ENCODE data around the gene ELFN2. TPM values are rescaled to one million over a fixed set of nuclear protein-coding genes. Genes with fewer than 3 reads are reported as not detected.
A peak's percentile ranks its signal among the peaks of the same experiment; 100 is the strongest.

The ELFN2 gene
- polyA plus RNA-seq, 3 donors from 2014 or later: 0.04 TPM; not detected in 2

DNA sequence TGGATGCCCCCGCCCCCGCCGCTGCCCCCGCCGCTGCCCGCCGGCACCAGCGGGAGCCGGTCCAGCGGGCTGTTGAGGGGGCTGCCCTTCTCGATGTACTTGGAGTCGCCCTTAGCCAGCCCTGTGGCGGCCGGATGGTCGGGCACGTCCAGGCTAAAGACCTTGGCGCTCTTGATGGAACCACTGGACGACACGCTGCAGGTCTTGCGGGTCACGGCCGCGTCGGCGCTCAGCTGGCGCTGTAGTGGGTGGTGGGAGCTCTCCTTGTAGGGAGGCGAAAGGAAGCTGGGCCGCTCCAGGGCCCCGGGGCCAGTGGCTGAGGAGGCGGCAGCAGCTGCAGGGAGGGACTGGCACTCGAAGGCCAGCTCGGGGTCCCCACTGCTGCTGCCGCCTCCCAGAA is 53.8 kb downstream of the ELFN2 start:
- Mint-ChIP-seq H3K9me3 (no peaks in the 10 kb centered on the region), H3K4me3 (no peak overlapping the region)

GRCh38 chr22:37371911-37372310 is 55.4 kb downstream of the ELFN2 start:
- DNase-seq: no peak
- Mint-ChIP-seq H3K27ac (no peak overlapping the region), H3K36me3 (no peaks in the 10 kb centered on the region), H3K9me3 (no peaks in the 10 kb centered on the region), H3K4me3 (no peak overlapping the region), H3K27me3 (ENCODE audit: low read depth in 3 of 3) (peaks cover 2 to 4% (median 3%) of the 10 kb centered on the region in 3 donors), H3K4me1 (no peaks in the 10 kb centered on the region)

More for the DNA sequence above, 53.8 kb downstream of the ELFN2 start:
- no peaks in the 10 kb centered on the region for H3K4me1 Mint-ChIP-seq
- H3K27me3 Mint-ChIP-seq (ENCODE audit: low read depth in 3 of 3): peaks cover 2 to 4% (median 3%) of the 10 kb centered on the region in 3 donors
- DNase-seq: no peak
- no peak overlapping the region for H3K27ac Mint-ChIP-seq
- H3K36me3 Mint-ChIP-seq: no peaks in the 10 kb centered on the region

DNA sequence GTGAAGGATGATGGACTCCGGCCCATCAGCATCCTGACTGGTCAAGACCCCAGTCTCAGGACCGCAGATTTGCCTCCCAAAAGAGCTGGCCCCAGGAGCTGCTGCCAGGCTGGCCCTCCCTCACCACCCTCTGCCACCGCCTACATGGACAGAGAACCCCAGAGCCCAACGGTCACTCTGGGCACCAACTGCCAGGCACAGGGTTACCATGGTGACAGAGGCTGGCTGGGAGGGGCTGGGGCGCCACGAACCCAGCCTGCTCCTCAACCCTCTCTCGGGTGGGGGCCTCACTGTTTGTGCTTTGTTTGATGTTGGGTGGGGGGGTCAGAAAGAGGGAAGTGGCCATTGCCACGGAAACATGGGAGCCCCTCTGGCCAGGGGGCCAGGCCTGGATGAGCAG is 55.8 kb downstream of the ELFN2 start:
- DNase-seq: no peak
- Mint-ChIP-seq H3K27me3 (ENCODE audit: low read depth in 3 of 3) (peaks cover 2 to 4% (median 3%) of the 10 kb centered on the region in 3 donors), H3K36me3 (no peaks in the 10 kb centered on the region), H3K27ac (no peak overlapping the region), H3K4me3 (no peak overlapping the region), H3K4me1 (no peaks in the 10 kb centered on the region), H3K9me3 (no peaks in the 10 kb centered on the region)

DNA sequence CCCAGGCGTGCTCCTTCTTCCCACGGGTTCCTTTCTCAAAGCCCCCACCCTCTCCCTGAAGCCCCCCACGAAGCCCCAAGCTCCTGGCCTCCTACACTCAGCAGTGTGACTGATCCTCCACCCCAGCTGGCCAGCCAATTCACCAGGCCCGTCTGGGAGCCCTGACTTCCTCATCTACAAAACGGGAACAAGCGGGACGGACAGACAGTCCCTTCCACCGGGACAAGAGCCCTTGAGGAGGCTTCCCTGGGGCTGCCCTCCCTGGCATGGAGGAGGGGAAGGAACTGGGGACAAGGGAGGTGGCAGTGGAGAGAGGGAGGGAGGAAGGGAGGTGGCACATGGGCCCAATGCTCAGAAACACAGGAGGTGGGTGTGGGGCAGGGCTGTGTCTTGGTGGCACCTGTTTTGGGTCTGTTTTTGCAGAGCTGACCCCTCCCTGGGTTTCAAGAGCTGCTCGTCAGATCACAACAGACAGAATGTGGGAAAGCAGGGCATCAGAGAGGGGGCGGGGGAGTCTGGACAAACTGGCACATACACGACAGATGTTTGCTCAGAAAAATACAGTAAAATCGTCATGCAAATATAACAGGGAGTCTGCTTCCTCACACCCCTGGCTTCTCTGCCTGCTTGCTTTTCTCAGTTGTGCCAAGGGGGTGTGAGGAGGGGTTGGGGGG is 56.8 kb downstream of the ELFN2 start:
- Mint-ChIP-seq H3K27me3 (ENCODE audit: low read depth in 3 of 3) (peaks cover 0 to 1% (median 1%) of the 10 kb centered on the region in 3 donors), H3K4me3 (no peak overlapping the region), H3K27ac (no peak overlapping the region), H3K36me3 (no peaks in the 10 kb centered on the region), H3K9me3 (no peaks in the 10 kb centered on the region), H3K4me1 (no peaks in the 10 kb centered on the region)
- no peak for DNase-seq

- Mint-ChIP-seq H3K36me3 (no peaks in the 10 kb centered on the region), H3K27me3 (ENCODE audit: low read depth in 3 of 3) (peaks cover 0 to 1% (median 1%) of the 10 kb centered on the region in 3 donors), H3K27ac (no peak overlapping the region), H3K4me1 (no peaks in the 10 kb centered on the region), H3K4me3 (no peak overlapping the region), H3K9me3 (no peaks in the 10 kb centered on the region)
- DNase-seq: no peak
These were observed 57.8 kb downstream of the ELFN2 start for GRCh38 chr22:37369483-37369882.

- Mint-ChIP-seq H3K27ac (no peak overlapping the region), H3K36me3 (no peaks in the 10 kb centered on the region), H3K4me3 (no peak overlapping the region), H3K4me1 (no peaks in the 10 kb centered on the region), H3K27me3 (ENCODE audit: low read depth in 3 of 3) (peaks cover 0 to 1% (median 1%) of the 10 kb centered on the region in 3 donors), H3K9me3 (no peaks in the 10 kb centered on the region)
- DNase-seq: no peak
These were observed 59.2 kb downstream of the ELFN2 start for GRCh38 chr22:37368058-37368457.

DNA sequence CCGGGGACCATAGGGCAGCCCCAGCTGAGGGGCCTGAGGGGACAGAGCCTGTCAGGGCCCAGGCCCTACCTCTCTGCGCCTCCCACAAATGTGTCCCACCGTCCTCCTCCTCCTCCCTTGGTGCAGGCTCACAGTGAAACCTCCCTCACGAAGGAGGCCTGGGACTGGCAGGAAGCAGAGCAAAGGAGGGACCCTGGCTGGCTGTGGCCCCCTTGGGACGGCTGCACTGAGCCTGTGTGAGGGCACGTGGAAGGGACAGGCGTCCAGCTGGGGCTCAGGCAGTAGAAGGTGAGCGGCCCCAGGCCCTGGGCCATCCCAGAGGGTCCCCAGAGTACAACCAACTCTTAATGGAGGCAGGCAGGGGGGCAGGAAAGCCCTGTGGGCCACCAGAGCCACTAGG is 60.7 kb downstream of the ELFN2 start:
- Mint-ChIP-seq H3K27ac (no peak overlapping the region), H3K9me3 (no peaks in the 10 kb centered on the region), H3K27me3 (ENCODE audit: low read depth in 3 of 3) (no peaks in the 10 kb centered on the region), H3K4me3 (no peak overlapping the region), H3K36me3 (no peaks in the 10 kb centered on the region), H3K4me1 (no peaks in the 10 kb centered on the region)
- DNase-seq: no peak

GRCh38 chr22:37365950-37366349 is 61.3 kb downstream of the ELFN2 start:
- H3K27me3 Mint-ChIP-seq (ENCODE audit: low read depth in 3 of 3): no peaks in the 10 kb centered on the region
- no peak overlapping the region for H3K27ac Mint-ChIP-seq
- no peaks in the 10 kb centered on the region for H3K4me1 Mint-ChIP-seq
- no peak for DNase-seq
- H3K4me3 Mint-ChIP-seq: no peak overlapping the region
- no peaks in the 10 kb centered on the region for H3K36me3 Mint-ChIP-seq
- no peaks in the 10 kb centered on the region for H3K9me3 Mint-ChIP-seq

DNA sequence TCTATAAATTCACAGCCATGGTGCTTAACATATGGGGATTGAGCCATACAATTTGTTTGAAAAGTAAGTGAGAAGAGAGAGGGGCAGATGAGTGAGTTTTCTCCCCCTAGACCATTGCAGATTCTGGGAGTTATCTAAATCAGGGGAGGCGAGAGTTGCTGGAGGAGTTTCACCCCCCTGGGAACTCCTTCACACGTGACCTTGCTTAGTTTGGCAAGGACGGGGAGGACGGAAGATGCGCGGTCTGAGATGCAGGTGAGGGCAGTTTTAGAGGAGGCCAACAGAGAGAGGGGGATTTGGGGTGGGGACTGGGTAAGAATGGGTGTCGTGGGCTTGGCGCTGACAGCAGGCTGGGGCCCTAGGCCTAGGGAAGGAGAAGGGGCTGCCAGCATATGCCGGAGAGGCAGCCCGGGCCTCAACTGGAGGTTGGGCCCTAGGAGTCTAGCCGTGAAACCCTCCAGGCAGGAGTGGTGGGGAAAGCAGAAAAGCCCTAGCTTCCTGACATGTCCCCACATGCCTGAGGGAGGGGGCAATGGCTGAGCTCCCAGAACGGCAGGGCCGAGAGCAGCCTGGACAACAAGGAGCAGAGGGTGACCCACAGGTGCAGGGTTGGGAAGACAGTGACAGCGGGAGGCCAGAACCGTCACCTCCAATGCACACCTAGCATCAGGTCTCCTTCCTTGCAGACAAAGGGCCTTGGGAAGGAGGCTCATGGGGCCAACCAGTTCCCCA is 63.9 kb downstream of the ELFN2 start:
- H3K9me3 Mint-ChIP-seq: no peaks in the 10 kb centered on the region
- H3K27ac Mint-ChIP-seq: no peak overlapping the region
- H3K27me3 Mint-ChIP-seq (ENCODE audit: low read depth in 3 of 3): peaks cover 0 to 2% (median 0%) of the 10 kb centered on the region in 3 donors
- no peaks in the 10 kb centered on the region for H3K36me3 Mint-ChIP-seq
- H3K4me3 Mint-ChIP-seq: no peak overlapping the region
- no peaks in the 10 kb centered on the region for H3K4me1 Mint-ChIP-seq
- DNase-seq: no peak

DNA sequence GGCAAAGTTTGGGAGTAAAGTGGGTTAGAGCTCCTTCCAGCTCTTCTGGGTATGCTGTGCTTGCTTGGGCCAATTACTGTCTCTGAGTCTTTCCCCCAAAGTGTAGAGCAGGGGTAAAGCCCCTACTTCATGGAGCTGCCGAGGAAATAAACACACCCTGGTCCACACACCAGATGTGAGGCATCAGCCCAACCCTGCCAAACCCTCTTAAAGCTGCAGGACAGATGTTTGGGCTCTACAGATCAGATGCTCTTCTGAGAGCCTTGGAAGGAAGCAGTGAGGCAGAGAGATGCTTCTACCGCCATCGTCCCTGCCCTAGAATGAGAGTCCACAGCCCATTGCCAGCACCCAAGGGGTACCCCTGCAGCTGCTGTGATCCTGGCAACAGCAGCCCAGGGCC is 64.7 kb downstream of the ELFN2 start:
- H3K36me3 Mint-ChIP-seq: no peaks in the 10 kb centered on the region
- H3K27ac Mint-ChIP-seq: no peak overlapping the region
- no peak overlapping the region for H3K4me3 Mint-ChIP-seq
- no peaks in the 10 kb centered on the region for H3K4me1 Mint-ChIP-seq
- no peaks in the 10 kb centered on the region for H3K9me3 Mint-ChIP-seq
- DNase-seq: no peak
- H3K27me3 Mint-ChIP-seq (ENCODE audit: low read depth in 3 of 3): peaks cover 0 to 2% (median 0%) of the 10 kb centered on the region in 3 donors

GRCh38 chr22:37358917-37359316 is 68.4 kb downstream of the ELFN2 start:
- Mint-ChIP-seq H3K9me3 (no peaks in the 10 kb centered on the region), H3K4me3 (no peak overlapping the region), H3K27ac (no peak overlapping the region), H3K4me1 (no peaks in the 10 kb centered on the region), H3K27me3 (ENCODE audit: low read depth in 3 of 3) (peaks cover 0 to 7% (median 0%) of the 10 kb centered on the region in 3 donors), H3K36me3 (no peaks in the 10 kb centered on the region)
- no peak for DNase-seq

GRCh38 chr22:37358386-37358785 is 68.9 kb downstream of the ELFN2 start:
- Mint-ChIP-seq H3K27ac (no peak overlapping the region), H3K4me1 (no peaks in the 10 kb centered on the region), H3K36me3 (no peaks in the 10 kb centered on the region), H3K9me3 (no peaks in the 10 kb centered on the region), H3K27me3 (ENCODE audit: low read depth in 3 of 3) (peaks cover 0 to 7% (median 0%) of the 10 kb centered on the region in 3 donors), H3K4me3 (no peak overlapping the region)
- no peak for DNase-seq

- H3K4me1 Mint-ChIP-seq: no peaks in the 10 kb centered on the region
- H3K4me3 Mint-ChIP-seq: no peak overlapping the region
- H3K9me3 Mint-ChIP-seq: no peaks in the 10 kb centered on the region
- peaks cover 0 to 7% (median 0%) of the 10 kb centered on the region in 3 donors for H3K27me3 Mint-ChIP-seq (ENCODE audit: low read depth in 3 of 3)
- no peak for DNase-seq
- H3K27ac Mint-ChIP-seq: peak overlapping the region in 1 of 6 donors; percentile 0
- no peaks in the 10 kb centered on the region for H3K36me3 Mint-ChIP-seq
These were observed 69.7 kb downstream of the ELFN2 start for GRCh38 chr22:37357446-37358075.

GRCh38 chr22:37356922-37357321 is 70.4 kb downstream of the ELFN2 start:
- no peaks in the 10 kb centered on the region for H3K36me3 Mint-ChIP-seq
- H3K27ac Mint-ChIP-seq: no peak overlapping the region
- H3K9me3 Mint-ChIP-seq: no peaks in the 10 kb centered on the region
- H3K27me3 Mint-ChIP-seq (ENCODE audit: low read depth in 3 of 3): peaks cover 0 to 9% (median 1%) of the 10 kb centered on the region in 3 donors
- H3K4me3 Mint-ChIP-seq: no peak overlapping the region
- DNase-seq: no peak
- H3K4me1 Mint-ChIP-seq: no peaks in the 10 kb centered on the region
